Muscle of leg (tissue), 11 donors: ENCODE data around the gene DCAF8. TPM values are rescaled to one million over a fixed set of nuclear protein-coding genes. Genes with fewer than 3 reads are reported as not detected.

Experiments used
- DNase-seq: peaks from one replicate; pipeline ENCODE4 v3.0.0; 2013
- H3K27ac ChIP-seq: one replicate; pipeline ENCODE4 v1.5.1; 2013; ENCODE audit warnings: mild to moderate bottlenecking, low read length, control low read depth
- H3K27me3 ChIP-seq: one replicate; pipeline ENCODE4 v1.6.1; 2013; ENCODE audit warnings: low read length; ENCODE audit not compliant: control insufficient read depth, insufficient read depth
- H3K36me3 ChIP-seq: one replicate; pipeline ENCODE4 v1.6.1; 2013; ENCODE audit warnings: low read length; ENCODE audit not compliant: control insufficient read depth, insufficient read depth
- H3K4me1 ChIP-seq: one replicate; pipeline ENCODE4 v1.6.1; 2013; ENCODE audit warnings: low read length; ENCODE audit not compliant: control insufficient read depth, insufficient read depth
- H3K4me3 ChIP-seq: one replicate; pipeline ENCODE4 v1.5.1; 2013; ENCODE audit warnings: low read length, control low read depth
- H3K9me3 ChIP-seq: replicated peaks from 2 replicates; pipeline ENCODE4 v1.6.1; 2013; ENCODE audit warnings: low read depth, low read length; ENCODE audit not compliant: control insufficient read depth
- WGBS: methylation state at CpG from one replicate; pipeline ENCODE4 v1.1.5; 2013; ENCODE audit warnings: missing lambda C conversion rate; ENCODE audit not compliant: insufficient coverage; 5-methylcytosine and 5-hydroxymethylcytosine counted together
- polyA plus RNA-seq, 8 donors: library from polyadenylated mRNA; unstranded; fragments of 120-200 nt; gene quantifications; one replicate each; pipeline versions ENCODE4 v1.2.1 to v1.2.3, GENCODE V29; 2013; ENCODE audit warnings: inconsistent platforms in 1 of 8, low replicate concordance in 1 of 8; ENCODE audit not compliant: insufficient read length in 8 of 8, insufficient read depth in 1 of 8
- total RNA-seq: library from RNA; stranded (reverse); fragments of 120-200 nt; gene quantifications from one replicate; pipeline ENCODE4 v1.2.4, GENCODE V29; 2013

Gene DCAF8
- total and polyA plus RNA-seq, 9 donors, result 70.5 to 130 (median 97.0) TPM

- Histone ChIP-seq H3K36me3 (peaks cover 42% of the 10 kb centered on the region), H3K4me3 (peak overlapping the region; percentile 99), H3K9me3 (no peaks in the 10 kb centered on the region), H3K27me3 (no peaks in the 10 kb centered on the region), H3K4me1 (peaks cover 61% of the 10 kb centered on the region), H3K27ac (peak overlapping the region; percentile 97)
- DNase-seq, result peak; percentile 37
- WGBS, result 20% methylated on average over 4 of the region's 9 CpGs
Measured at GRCh38 chr1:160206421-160207117, 55.8 kb downstream of the DCAF8 start.

- Histone ChIP-seq H3K36me3 (peaks cover 38% of the 10 kb centered on the region), H3K4me1 (peaks cover 61% of the 10 kb centered on the region), H3K27me3 (no peaks in the 10 kb centered on the region), H3K27ac (peak overlapping the region; percentile 97), H3K9me3 (no peaks in the 10 kb centered on the region), H3K4me3 (peak overlapping the region; percentile 99)
- peak; percentile 81 for DNase-seq
- no CpG with 5 or more reads among the region's 9 CpGs for WGBS
Measured at GRCh38 chr1:160206036-160206389, 56.3 kb downstream of the DCAF8 start.

- peaks cover 56% of the 10 kb centered on the region for H3K4me1 ChIP-seq
- no peaks in the 10 kb centered on the region for H3K27me3 ChIP-seq
- no peaks in the 10 kb centered on the region for H3K9me3 ChIP-seq
- H3K27ac ChIP-seq, result peak within 1 kb of the TSS; percentile 97
- peak; percentile 90 for DNase-seq
- H3K4me3 ChIP-seq, result peak within 1 kb of the TSS; percentile 99
- WGBS, result under 1% methylated on average over 62 of the region's 76 CpGs
- H3K36me3 ChIP-seq, result peaks cover 38% of the 10 kb centered on the region
Measured at GRCh38 chr1:160205242-160206035, 56.9 kb downstream of the DCAF8 start, which contains the start of gene PEA15. TSS of gene PEA15 (plus strand) at chr1:160205384. CDS start at chr1:160211545, 6,161 bp downstream.

GRCh38 chr1:160204526-160205241, 57.7 kb downstream of the DCAF8 start:
- Histone ChIP-seq H3K4me1 (peaks cover 48% of the 10 kb centered on the region), H3K36me3 (peaks cover 35% of the 10 kb centered on the region), H3K4me3 (peak overlapping the region; percentile 34), H3K27me3 (no peaks in the 10 kb centered on the region), H3K27ac (peak overlapping the region; percentile 92), H3K9me3 (no peaks in the 10 kb centered on the region)
- WGBS, result no CpG with 5 or more reads among the region's 7 CpGs
- DNase-seq, result peak; percentile 52

GRCh38 chr1:160200786-160201185, 61.6 kb downstream of the DCAF8 start:
- Histone ChIP-seq H3K36me3 (peaks cover 17% of the 10 kb centered on the region), H3K4me3 (no peak overlapping the region), H3K27ac (no peak overlapping the region), H3K27me3 (no peaks in the 10 kb centered on the region), H3K4me1 (peaks cover 13% of the 10 kb centered on the region), H3K9me3 (no peaks in the 10 kb centered on the region)
- no peak for DNase-seq
- WGBS, result 100% methylated on average over 1 of the region's 4 CpGs

GRCh38 chr1:160197231-160197630, 65.1 kb downstream of the DCAF8 start:
- no peaks in the 10 kb centered on the region for H3K9me3 ChIP-seq
- H3K4me3 ChIP-seq, result no peak overlapping the region
- H3K4me1 ChIP-seq, result peaks cover 17% of the 10 kb centered on the region
- no peaks in the 10 kb centered on the region for H3K27me3 ChIP-seq
- H3K27ac ChIP-seq, result no peak overlapping the region
- WGBS, result 60% methylated on average over 1 of the region's 4 CpGs
- peaks cover 27% of the 10 kb centered on the region for H3K36me3 ChIP-seq
- DNase-seq, result no peak

- 80% methylated on average over 1 of the region's 4 CpGs for WGBS
- no peaks in the 10 kb centered on the region for H3K27me3 ChIP-seq
- H3K4me1 ChIP-seq, result peaks cover 17% of the 10 kb centered on the region
- no peak overlapping the region for H3K4me3 ChIP-seq
- H3K27ac ChIP-seq, result no peak overlapping the region
- peaks cover 25% of the 10 kb centered on the region for H3K36me3 ChIP-seq
- no peak for DNase-seq
- no peaks in the 10 kb centered on the region for H3K9me3 ChIP-seq
Measured at GRCh38 chr1:160196143-160196542, 66.2 kb downstream of the DCAF8 start.

GRCh38 chr1:160194737-160195059, 67.7 kb downstream of the DCAF8 start:
- Histone ChIP-seq H3K9me3 (no peaks in the 10 kb centered on the region), H3K27ac (no peak overlapping the region), H3K4me3 (no peak overlapping the region), H3K4me1 (peaks cover 24% of the 10 kb centered on the region), H3K36me3 (peaks cover 16% of the 10 kb centered on the region), H3K27me3 (no peaks in the 10 kb centered on the region)
- 67% methylated on average over 1 of the region's 2 CpGs for WGBS
- DNase-seq, result no peak

- Histone ChIP-seq H3K9me3 (no peaks in the 10 kb centered on the region), H3K27ac (no peak overlapping the region), H3K36me3 (peaks cover 13% of the 10 kb centered on the region), H3K4me3 (no peak overlapping the region), H3K4me1 (peaks cover 30% of the 10 kb centered on the region), H3K27me3 (no peaks in the 10 kb centered on the region)
- 90% methylated on average over 9 of the region's 9 CpGs for WGBS
- DNase-seq, result no peak
Measured at GRCh38 chr1:160193832-160194736, 68.3 kb downstream of the DCAF8 start.
